ENCODE measurements around the gene SIM1.

SIM1 gene

GRCh38 chr6:100433726-100434435, 30.8 kb downstream of the SIM1 start:
- no peak for DNase-seq (ENCODE audit: low read depth)
- no peak overlapping the region for H3K4me3 ChIP-seq (ENCODE audit: low read length)
- no peak for TF ChIP-seq CTCF (conservative IDR thresholded peaks at IDR 0.05; ENCODE audit: low read depth, low read length)

DNA sequence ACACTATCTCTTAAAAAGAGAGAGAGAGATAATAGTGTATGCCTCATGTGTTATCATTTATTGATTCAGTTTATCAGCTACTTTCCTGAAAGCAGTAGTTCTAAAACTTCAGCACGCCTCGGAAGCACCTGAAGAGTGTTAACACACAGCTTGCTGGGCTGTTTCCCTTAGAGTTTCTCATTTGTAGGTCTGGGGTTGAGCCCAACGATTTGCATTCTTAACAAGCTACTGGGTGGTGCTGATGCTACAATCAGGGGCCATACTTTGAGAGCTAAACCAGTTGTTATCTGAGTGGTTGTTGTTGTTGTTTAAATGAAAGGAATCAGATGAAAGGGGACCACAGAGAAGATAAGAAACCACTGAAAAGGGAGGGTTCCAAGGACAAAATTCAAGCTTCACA, 32.6 kb downstream of the SIM1 start:
- no peak overlapping the region for H3K4me3 ChIP-seq (ENCODE audit: low read length)
- TF ChIP-seq CTCF (conservative IDR thresholded peaks at IDR 0.05; ENCODE audit: low read depth, low read length) = no peak
- no peak for DNase-seq (ENCODE audit: low read depth)

DNA sequence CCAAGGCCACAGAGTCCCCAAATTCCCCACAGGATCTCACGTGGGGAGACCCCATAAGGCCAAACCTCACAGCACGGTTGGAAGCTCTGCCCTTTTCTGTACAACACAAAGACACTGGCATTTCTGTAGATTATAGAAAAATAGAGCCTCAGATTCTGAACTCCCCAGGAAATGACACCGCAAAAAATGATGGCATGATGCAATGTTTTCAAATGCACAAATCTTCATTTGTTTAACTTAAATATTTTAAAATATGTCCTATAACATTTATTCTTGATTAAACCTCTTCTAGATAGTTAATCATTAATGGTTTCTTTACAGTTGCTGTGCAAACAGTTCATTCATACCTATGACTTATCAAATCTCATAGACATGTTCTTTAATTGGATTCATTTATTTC, 33.8 kb downstream of the SIM1 start:
- H3K4me3 ChIP-seq (ENCODE audit: low read length) = no peak overlapping the region
- no peak for TF ChIP-seq CTCF (conservative IDR thresholded peaks at IDR 0.05; ENCODE audit: low read depth, low read length)
- no peak for DNase-seq (ENCODE audit: low read depth)

DNA sequence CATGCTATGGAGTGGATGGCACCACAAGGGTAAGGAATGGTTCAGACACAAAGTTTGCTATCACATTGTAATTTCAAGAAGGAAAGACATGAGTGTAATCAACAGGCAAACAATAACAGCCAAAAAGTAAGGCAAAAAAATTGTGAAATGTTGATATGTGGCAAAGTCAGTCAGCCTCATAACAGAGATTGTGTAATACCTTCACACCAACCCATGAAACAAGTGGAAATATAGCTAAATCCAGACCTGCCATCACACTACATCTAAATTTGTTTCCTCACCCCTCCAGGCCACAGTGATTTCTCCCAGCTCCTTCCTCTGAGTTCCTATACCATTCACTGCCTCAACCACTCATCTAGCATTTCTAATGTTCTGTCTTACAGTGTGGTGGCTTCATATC, 37.3 kb downstream of the SIM1 start:
- no peak for TF ChIP-seq CTCF (conservative IDR thresholded peaks at IDR 0.05; ENCODE audit: low read depth, low read length)
- H3K4me3 ChIP-seq (ENCODE audit: low read length) = peak overlapping the region; percentile 29
- no peak for DNase-seq (ENCODE audit: low read depth)

DNA sequence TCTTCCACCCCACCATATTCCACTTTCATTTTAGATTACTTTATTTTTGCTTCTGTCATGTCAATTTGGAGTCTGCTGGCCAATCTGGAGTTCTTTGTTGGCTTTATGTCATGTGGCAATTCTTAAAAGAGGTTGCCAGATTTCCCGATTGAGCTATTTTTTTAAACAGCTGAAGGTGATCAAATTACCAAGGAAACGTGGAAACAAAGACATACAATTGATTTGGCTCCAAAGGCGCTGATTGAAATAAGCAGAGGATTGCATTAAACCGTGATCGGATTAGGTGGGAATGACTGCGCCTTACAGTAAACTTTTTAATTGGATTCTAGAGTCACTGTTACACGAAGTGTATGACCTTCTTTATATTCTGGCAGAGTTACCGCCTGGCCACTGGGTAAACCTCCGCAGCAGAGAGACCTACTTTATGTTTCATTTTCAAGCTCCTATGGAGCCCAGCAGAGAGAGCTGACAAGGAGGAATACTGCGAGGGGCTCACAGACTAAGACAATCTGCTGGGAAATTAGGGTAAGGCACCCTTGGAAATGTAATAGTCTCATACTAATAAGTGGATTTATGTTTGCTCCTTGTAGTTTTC, 37.9 kb downstream of the SIM1 start:
- peak; percentile 99 for DNase-seq (ENCODE audit: low read depth)
- TF ChIP-seq CTCF (conservative IDR thresholded peaks at IDR 0.05; ENCODE audit: low read depth, low read length) = no peak
- peak overlapping the region; percentile 29 for H3K4me3 ChIP-seq (ENCODE audit: low read length)

DNA sequence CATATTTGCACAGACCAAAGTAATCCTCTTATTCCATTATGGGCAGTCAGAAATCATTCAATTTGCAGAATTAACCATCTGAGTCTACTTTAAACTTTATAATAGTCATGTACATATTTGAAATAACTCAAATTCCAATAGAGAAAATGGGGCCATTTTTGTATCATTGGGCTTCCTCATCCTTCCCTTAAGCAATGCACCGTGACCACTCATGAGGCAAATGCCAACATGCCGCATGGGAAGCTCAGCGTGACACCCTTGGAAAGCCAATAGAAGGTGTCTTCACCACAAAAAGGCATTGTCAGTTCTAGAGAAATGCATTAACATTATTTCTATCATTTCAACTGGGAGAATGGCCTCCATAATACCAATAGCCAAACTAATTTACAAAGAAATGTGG, 38.5 kb downstream of the SIM1 start:
- peak; percentile 75 for DNase-seq (ENCODE audit: low read depth)
- TF ChIP-seq CTCF (conservative IDR thresholded peaks at IDR 0.05; ENCODE audit: low read depth, low read length) = no peak
- no peak overlapping the region for H3K4me3 ChIP-seq (ENCODE audit: low read length)

- no peak overlapping the region for H3K4me3 ChIP-seq (ENCODE audit: low read length)
- TF ChIP-seq CTCF (conservative IDR thresholded peaks at IDR 0.05; ENCODE audit: low read depth, low read length) = no peak
- no peak for DNase-seq (ENCODE audit: low read depth)
These were observed 44.0 kb downstream of the SIM1 start for GRCh38 chr6:100420711-100421110.

Measured in retinal pigment epithelial cell (primary cell).